ENCODE data around the gene OR10H1. TPM values are rescaled to one million over a fixed set of nuclear protein-coding genes. Genes with fewer than 3 reads are reported as not detected.

Gene OR10H1
- total and polyA plus RNA-seq, 9 of the 15 experiments (the other 6 are each of a cell fraction or from before 2014, with no cell fraction given), result not detected

GRCh38 chr19:15836330-15837220 is 21.1 kb upstream of the OR10H1 start (continued):
- TF ChIP-seq ZNF639 (CRISPR knock-in tag; conservative IDR thresholded peaks at IDR 0.05 in 1 of 2, IDR thresholded peaks at IDR 0.05 in 1 of 2) (no peak), ZNF609 (CRISPR knock-in tag; IDR thresholded peaks at IDR 0.05; ENCODE audit: borderline replicate concordance) (no peak), PATZ1 (CRISPR knock-in tag; IDR thresholded peaks at IDR 0.05; ENCODE audit: borderline replicate concordance) (peak; percentile 76; the same call in 1 of the 2 replicates), POLR2B (IDR thresholded peaks at IDR 0.05; ENCODE audit: low read depth, partially characterized antibody) (peak; percentile 65), TAF7 (tag; IDR thresholded peaks at IDR 0.05) (peak; percentile 60), ZBTB40 (IDR thresholded peaks at IDR 0.05) (peak; percentile 96), ZBTB40 (CRISPR knock-in tag; IDR thresholded peaks at IDR 0.05) (no peak)
